Mesenchymal stem cell (in vitro differentiated cells and primary cell): ENCODE data around the gene JPH2.

ENCODE experiments used
- DNase-seq: peaks from one replicate; pipeline ENCODE4 v3.0.0-alpha.2; 2013
- H2AFZ ChIP-seq: one replicate; pipeline ENCODE4 v1.6.1; 2013; ENCODE audit warnings: low read depth, mild to moderate bottlenecking, control low read depth, inconsistent platforms, low read length, moderate library complexity
- H2AK5ac ChIP-seq: 2 replicates; pipeline ENCODE4 v1.6.1; 2013; ENCODE audit warnings: low read length, moderate library complexity, mild to moderate bottlenecking, inconsistent platforms; ENCODE audit not compliant: severe bottlenecking
- H2BK120ac ChIP-seq: one replicate; pipeline ENCODE4 v1.6.1; 2013; ENCODE audit warnings: low read depth, mild to moderate bottlenecking, inconsistent platforms, low read length, moderate library complexity
- H2BK12ac ChIP-seq, 2 experiments: one replicate each; pipeline ENCODE4 v1.6.1; 2013; ENCODE audit warnings: inconsistent platforms in 2 of 2, low read length in 2 of 2, mild to moderate bottlenecking in 2 of 2, moderate library complexity in 2 of 2, control low read depth in 1 of 2
- H2BK15ac ChIP-seq: one replicate; pipeline ENCODE4 v1.6.1; 2013; ENCODE audit warnings: mild to moderate bottlenecking, low read depth, inconsistent platforms; ENCODE audit not compliant: poor library complexity, severe bottlenecking
- H2BK5ac ChIP-seq: 2 replicates; pipeline ENCODE4 v1.6.1; 2013; ENCODE audit warnings: low read depth, mild to moderate bottlenecking, low read length, control low read depth, inconsistent platforms; ENCODE audit not compliant: poor library complexity, severe bottlenecking
- H3K14ac ChIP-seq, 2 experiments: one replicate each; pipeline ENCODE4 v1.6.1; 2013; ENCODE audit warnings: inconsistent platforms in 2 of 2, low read length in 2 of 2, control low read depth in 1 of 2, mild to moderate bottlenecking in 1 of 2, moderate library complexity in 1 of 2
- H3K18ac ChIP-seq, 2 experiments: one replicate each; pipeline ENCODE4 v1.6.1; 2013; ENCODE audit warnings: inconsistent platforms in 2 of 2, low read length in 2 of 2, control low read depth in 1 of 2, low read depth in 1 of 2, mild to moderate bottlenecking in 1 of 2
- H3K23ac ChIP-seq, 2 experiments: one replicate each; pipeline ENCODE4 v1.6.1; 2013; ENCODE audit warnings: inconsistent platforms in 2 of 2, low read length in 2 of 2, mild to moderate bottlenecking in 2 of 2, moderate library complexity in 2 of 2, control low read depth in 1 of 2
- H3K27ac ChIP-seq: 2 replicates; pipeline ENCODE4 v1.5.1; 2013; ENCODE audit warnings: mild to moderate bottlenecking, moderate library complexity, low read length, control low read depth, inconsistent platforms; ENCODE audit not compliant: poor library complexity, severe bottlenecking
- H3K27me3 ChIP-seq, 2 experiments: 2 replicates each; pipeline versions ENCODE4 v1.6.1 to v1.7.0; 2013; ENCODE audit warnings: low read length in 2 of 2, mild to moderate bottlenecking in 2 of 2, moderate library complexity in 2 of 2, control low read depth in 1 of 2, inconsistent platforms in 1 of 2; ENCODE audit not compliant: control insufficient read depth in 1 of 2, insufficient read depth in 1 of 2
- H3K36me3 ChIP-seq, 2 experiments: 2 replicates each; pipeline versions ENCODE4 v1.6.1 to v1.7.0; 2013; ENCODE audit warnings: low read length in 2 of 2, control low read depth in 1 of 2, inconsistent platforms in 1 of 2, low read depth in 1 of 2, mild to moderate bottlenecking in 1 of 2; ENCODE audit not compliant: insufficient read depth in 2 of 2, control insufficient read depth in 1 of 2
- H3K4ac ChIP-seq, 2 experiments: one replicate each; pipeline ENCODE4 v1.6.1; 2013; ENCODE audit warnings: inconsistent platforms in 2 of 2, low read length in 2 of 2, mild to moderate bottlenecking in 2 of 2, moderate library complexity in 2 of 2, control low read depth in 1 of 2, low read depth in 1 of 2
- H3K4me1 ChIP-seq: 2 replicates; pipeline ENCODE4 v1.6.1; 2013; ENCODE audit warnings: low read depth, low read length, control low read depth; ENCODE audit not compliant: control insufficient read depth, insufficient read depth
- H3K4me2 ChIP-seq: 2 replicates; pipeline ENCODE4 v1.6.1; 2013; ENCODE audit warnings: low read length, mild to moderate bottlenecking, inconsistent platforms; ENCODE audit not compliant: poor library complexity, severe bottlenecking
- H3K4me3 ChIP-seq, 2 experiments: 2 replicates each; pipeline versions ENCODE4 v1.5.1 to v1.7.0; 2013; ENCODE audit warnings: low read length in 2 of 2, mild to moderate bottlenecking in 2 of 2, control low read depth in 1 of 2, low read depth in 1 of 2; ENCODE audit not compliant: insufficient read depth in 1 of 2
- H3K79me1 ChIP-seq: replicated peaks from 2 replicates; pipeline ENCODE4 v1.6.1; 2013; ENCODE audit warnings: mild to moderate bottlenecking, control low read depth, low read length, inconsistent platforms; ENCODE audit not compliant: poor library complexity, severe bottlenecking
- H3K9ac ChIP-seq: 2 replicates; pipeline ENCODE4 v1.7.0; 2013; ENCODE audit warnings: mild to moderate bottlenecking, low read length, moderate library complexity
- H3K9me3 ChIP-seq: 2 replicates; pipeline ENCODE4 v1.7.0; 2013; ENCODE audit warnings: mild to moderate bottlenecking, low read length; ENCODE audit not compliant: control insufficient read depth
- H4K8ac ChIP-seq: one replicate; pipeline ENCODE4 v1.6.1; 2013; ENCODE audit warnings: inconsistent platforms, mild to moderate bottlenecking, low read length, moderate library complexity
- H4K91ac ChIP-seq: one replicate; pipeline ENCODE4 v1.6.1; 2013; ENCODE audit warnings: mild to moderate bottlenecking, low read length, inconsistent platforms
- WGBS: methylation state at CpG from one replicate; pipeline ENCODE4 v1.1.7; 2013; ENCODE audit warnings: mixed read lengths; 5-methylcytosine and 5-hydroxymethylcytosine counted together

JPH2 gene

DNA sequence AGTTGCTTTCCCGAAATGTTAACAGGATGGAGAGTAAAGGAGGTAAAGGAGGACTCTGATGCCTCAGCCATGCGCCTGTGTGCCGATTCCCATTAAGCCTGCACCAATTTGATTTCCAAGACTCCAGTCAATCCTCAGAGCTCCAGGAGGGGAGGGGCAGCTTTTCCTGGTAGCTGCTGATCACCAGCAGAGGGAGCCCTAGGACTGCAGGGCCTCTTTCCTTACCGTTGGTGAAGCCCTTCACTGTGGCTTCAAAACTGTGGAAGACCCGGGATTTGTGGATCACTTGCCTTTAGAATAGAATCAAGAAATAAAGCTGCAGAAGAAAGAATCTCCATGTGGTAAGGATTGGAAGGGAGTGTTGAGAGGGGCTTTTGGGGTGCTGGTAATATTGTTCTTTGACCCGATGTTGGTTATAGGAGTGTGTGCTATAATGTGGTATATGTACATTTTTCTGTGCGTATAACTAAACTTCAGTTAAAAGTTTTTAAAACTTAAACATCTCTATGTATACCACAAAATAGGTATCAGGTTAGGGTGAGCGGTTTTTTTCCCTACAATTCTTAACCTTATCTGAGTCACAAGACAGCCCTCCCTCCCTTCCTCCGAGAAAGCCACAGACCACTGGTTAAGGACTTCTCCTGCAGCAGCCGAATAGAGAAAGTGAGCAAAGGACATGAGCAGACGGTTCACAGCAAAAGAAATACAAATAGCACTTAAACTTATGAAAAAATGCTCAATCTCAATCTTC, 30.5 kb upstream of the JPH2 start:
- Histone ChIP-seq H2AK5ac (no peak overlapping the region), H3K79me1 (peaks cover 9% of the 10 kb centered on the region), H2BK120ac (no peak overlapping the region), H2BK15ac (no peak overlapping the region), H3K18ac (no peak overlapping the region), H3K23ac (no peak overlapping the region), H3K4me1 (peaks cover 1% of the 10 kb centered on the region), H3K9ac (peak overlapping the region; percentile 9), H3K27ac (no peak overlapping the region), H3K9me3 (no peaks in the 10 kb centered on the region), H2BK12ac (no peak overlapping the region), H3K14ac (no peak overlapping the region), H3K27me3 (no peaks in the 10 kb centered on the region), H3K4me2 (no peak overlapping the region), H3K4ac (no peak overlapping the region), H4K8ac (no peak overlapping the region), H3K4me3 (no peak overlapping the region), H2BK5ac (no peak overlapping the region), H3K36me3 (peaks cover 0 to 8% of the 10 kb centered on the region in 2 experiments), H4K91ac (no peak overlapping the region), H2AFZ (no peak overlapping the region)
- peak; percentile 72 for DNase-seq
- 50% methylated on average over 10 of the region's 11 CpGs for WGBS

DNA sequence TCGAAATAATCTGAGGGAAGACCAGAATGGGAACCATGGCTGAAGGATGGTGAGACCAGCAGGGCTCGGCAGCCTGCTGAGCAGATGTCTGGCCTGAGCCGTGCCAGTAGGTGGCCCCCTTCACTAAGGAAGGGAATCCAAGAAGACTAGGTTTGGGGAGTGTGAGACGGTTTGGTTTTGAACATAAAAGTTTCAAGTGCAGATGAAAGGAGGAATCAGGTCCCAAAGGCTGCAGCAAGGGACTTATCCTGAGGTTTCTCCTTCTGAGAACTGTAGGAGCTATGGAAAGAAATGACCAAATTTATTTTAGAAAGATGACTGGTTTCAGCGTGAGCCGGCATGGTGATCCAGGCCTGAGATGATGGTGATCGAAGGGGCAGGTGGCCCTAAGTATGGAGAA, 28.1 kb upstream of the JPH2 start:
- DNase-seq: peak; percentile 71
- no peak overlapping the region for H3K27ac ChIP-seq
- H2BK5ac ChIP-seq: no peak overlapping the region
- no peak overlapping the region for H3K4me2 ChIP-seq
- H3K4me3 ChIP-seq: no peak overlapping the region
- 47% methylated on average over 7 of the region's 7 CpGs for WGBS
- H4K8ac ChIP-seq: no peak overlapping the region
- peak overlapping the region; percentile 20 for H3K9ac ChIP-seq
- H3K27me3 ChIP-seq: no peaks in the 10 kb centered on the region
- H3K4ac ChIP-seq: no peak overlapping the region
- no peak overlapping the region for H2BK15ac ChIP-seq
- no peak overlapping the region for H2BK12ac ChIP-seq
- H3K9me3 ChIP-seq: no peaks in the 10 kb centered on the region
- H3K4me1 ChIP-seq: peaks cover 5% of the 10 kb centered on the region
- H2BK120ac ChIP-seq: no peak overlapping the region
- H3K14ac ChIP-seq: no peak overlapping the region
- H2AFZ ChIP-seq: no peak overlapping the region
- no peak overlapping the region for H3K18ac ChIP-seq
- peaks cover 13% of the 10 kb centered on the region for H3K79me1 ChIP-seq
- no peak overlapping the region for H2AK5ac ChIP-seq
- no peak overlapping the region for H4K91ac ChIP-seq
- no peak overlapping the region for H3K23ac ChIP-seq
- peaks cover 0 to 8% of the 10 kb centered on the region in 2 experiments for H3K36me3 ChIP-seq

DNA sequence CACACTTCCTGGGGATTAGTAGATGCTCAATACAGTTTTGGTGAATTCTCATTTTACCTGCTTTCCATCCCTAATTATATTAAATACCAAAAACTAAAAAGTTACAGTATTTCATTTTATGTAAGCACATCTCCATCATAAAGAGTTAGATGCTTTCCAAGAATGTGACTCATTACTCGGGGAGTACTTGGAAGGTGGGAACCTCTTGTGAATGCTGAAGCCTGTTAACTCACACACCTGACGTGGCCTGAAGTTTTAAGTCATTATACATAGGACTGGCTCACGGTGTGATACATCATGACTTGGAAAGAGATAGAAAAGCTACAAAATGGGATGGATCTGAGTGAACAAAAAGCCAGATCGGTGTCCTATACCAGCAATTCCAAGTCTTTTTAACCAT, 25.8 kb upstream of the JPH2 start:
- H2AK5ac ChIP-seq: no peak overlapping the region
- no peak overlapping the region for H3K23ac ChIP-seq
- no peak overlapping the region for H4K8ac ChIP-seq
- H2BK120ac ChIP-seq: no peak overlapping the region
- H3K9me3 ChIP-seq: no peaks in the 10 kb centered on the region
- no peak overlapping the region for H2BK12ac ChIP-seq
- no peak overlapping the region for H3K4ac ChIP-seq
- H3K4me1 ChIP-seq: peaks cover 5% of the 10 kb centered on the region
- H3K14ac ChIP-seq: no peak overlapping the region
- H2AFZ ChIP-seq: no peak overlapping the region
- no peak overlapping the region for H3K27ac ChIP-seq
- H2BK15ac ChIP-seq: no peak overlapping the region
- peaks cover 11% of the 10 kb centered on the region for H3K79me1 ChIP-seq
- H3K4me2 ChIP-seq: no peak overlapping the region
- no peak overlapping the region for H4K91ac ChIP-seq
- H3K9ac ChIP-seq: peak overlapping the region; percentile 63
- H3K27me3 ChIP-seq: no peaks in the 10 kb centered on the region
- H3K36me3 ChIP-seq: peaks cover 0 to 8% of the 10 kb centered on the region in 2 experiments
- H2BK5ac ChIP-seq: no peak overlapping the region
- H3K18ac ChIP-seq: no peak overlapping the region
- H3K4me3 ChIP-seq: no peak overlapping the region
- 86% methylated on average over 4 of the region's 4 CpGs for WGBS
- DNase-seq: no peak

DNA sequence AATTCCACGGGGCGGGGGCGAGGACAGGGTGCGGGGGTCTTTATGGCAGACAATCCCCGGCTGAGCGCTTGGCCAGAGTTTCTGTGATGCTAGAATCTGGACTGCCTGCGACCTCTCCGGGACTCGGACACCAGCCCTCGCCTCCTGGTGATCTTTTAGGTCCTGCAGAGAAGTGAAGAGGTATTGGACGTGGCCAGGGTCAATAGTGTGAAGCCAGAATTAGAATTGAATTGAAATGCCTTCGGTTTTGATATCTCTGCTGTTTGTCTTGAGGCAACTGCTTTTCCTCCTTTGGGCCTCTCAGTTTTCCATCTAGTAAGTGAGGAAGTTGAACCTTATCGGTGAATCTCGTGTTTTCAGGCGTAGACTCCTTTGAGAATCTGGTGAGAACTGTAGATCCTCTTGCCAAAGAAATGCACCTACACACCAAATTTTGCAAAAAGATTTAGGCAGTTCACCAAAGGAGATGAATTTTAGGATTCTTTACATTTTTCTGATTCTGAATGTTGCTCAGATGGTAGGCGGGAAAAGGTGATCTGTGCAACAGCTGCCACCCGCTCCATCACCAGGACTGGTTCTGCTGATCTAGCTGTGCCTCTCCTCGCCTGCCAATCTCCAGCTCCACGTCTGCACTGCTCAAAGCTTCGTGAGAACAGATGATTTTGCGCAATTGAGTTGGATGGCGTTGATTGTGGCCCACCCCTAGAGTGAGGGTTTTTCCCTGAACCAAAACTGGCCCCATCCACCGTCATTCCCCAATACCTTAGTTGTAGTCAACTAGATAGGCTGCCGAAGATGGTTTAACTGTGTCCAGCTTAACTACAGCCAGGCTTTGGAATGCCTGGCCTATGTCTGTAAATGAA, 24.4 kb upstream of the JPH2 start:
- peak overlapping the region; percentile 93 for H3K4me2 ChIP-seq
- H2BK120ac ChIP-seq: no peak overlapping the region
- no peak overlapping the region for H2BK12ac ChIP-seq
- no peaks in the 10 kb centered on the region for H3K9me3 ChIP-seq
- 30% methylated on average over 24 of the region's 24 CpGs for WGBS
- H3K14ac ChIP-seq: no peak overlapping the region
- peak overlapping the region in 1 of 2 experiments; percentile 14 for H3K23ac ChIP-seq
- H3K36me3 ChIP-seq: peaks cover 0 to 8% of the 10 kb centered on the region in 2 experiments
- H2BK15ac ChIP-seq: peak overlapping the region; percentile 49
- peak overlapping the region; percentile 80 to 99 for H3K4me3 ChIP-seq
- H3K9ac ChIP-seq: peak overlapping the region; percentile 98
- peak overlapping the region; percentile 9 to 89 for H3K18ac ChIP-seq
- peaks cover 4% of the 10 kb centered on the region for H3K4me1 ChIP-seq
- peak overlapping the region; percentile 86 for H2AFZ ChIP-seq
- peaks cover 8% of the 10 kb centered on the region for H3K79me1 ChIP-seq
- H2BK5ac ChIP-seq: peak overlapping the region; percentile 37
- peak overlapping the region; percentile 19 for H4K8ac ChIP-seq
- no peak overlapping the region for H3K4ac ChIP-seq
- H3K27ac ChIP-seq: peak overlapping the region; percentile 82
- peak; percentile 38 for DNase-seq
- H4K91ac ChIP-seq: peak overlapping the region; percentile 70
- no peak overlapping the region for H2AK5ac ChIP-seq
- no peaks in the 10 kb centered on the region for H3K27me3 ChIP-seq
